ENCODE data around the gene IFT25.

DNA sequence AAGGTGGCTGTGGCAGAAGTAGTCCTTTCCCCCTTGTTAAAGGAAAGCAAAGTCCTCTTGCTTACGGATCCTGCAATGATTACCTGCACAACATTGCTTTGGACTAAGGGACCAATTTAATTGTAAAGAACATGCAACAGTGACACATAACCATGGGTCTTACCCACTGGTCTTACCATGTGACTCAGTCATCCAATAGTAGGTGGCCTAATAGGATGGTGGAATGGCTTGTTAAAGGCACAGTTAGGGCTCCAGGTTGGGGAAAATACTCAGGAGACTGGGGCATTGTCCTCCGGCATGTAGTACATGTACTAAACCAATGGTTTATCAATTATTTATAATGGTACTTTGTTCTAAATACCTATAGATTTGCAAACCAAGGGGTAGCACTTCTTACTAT lies 53.8 kb downstream of the IFT25 start:
- TF ChIP-seq, protein P1, sequence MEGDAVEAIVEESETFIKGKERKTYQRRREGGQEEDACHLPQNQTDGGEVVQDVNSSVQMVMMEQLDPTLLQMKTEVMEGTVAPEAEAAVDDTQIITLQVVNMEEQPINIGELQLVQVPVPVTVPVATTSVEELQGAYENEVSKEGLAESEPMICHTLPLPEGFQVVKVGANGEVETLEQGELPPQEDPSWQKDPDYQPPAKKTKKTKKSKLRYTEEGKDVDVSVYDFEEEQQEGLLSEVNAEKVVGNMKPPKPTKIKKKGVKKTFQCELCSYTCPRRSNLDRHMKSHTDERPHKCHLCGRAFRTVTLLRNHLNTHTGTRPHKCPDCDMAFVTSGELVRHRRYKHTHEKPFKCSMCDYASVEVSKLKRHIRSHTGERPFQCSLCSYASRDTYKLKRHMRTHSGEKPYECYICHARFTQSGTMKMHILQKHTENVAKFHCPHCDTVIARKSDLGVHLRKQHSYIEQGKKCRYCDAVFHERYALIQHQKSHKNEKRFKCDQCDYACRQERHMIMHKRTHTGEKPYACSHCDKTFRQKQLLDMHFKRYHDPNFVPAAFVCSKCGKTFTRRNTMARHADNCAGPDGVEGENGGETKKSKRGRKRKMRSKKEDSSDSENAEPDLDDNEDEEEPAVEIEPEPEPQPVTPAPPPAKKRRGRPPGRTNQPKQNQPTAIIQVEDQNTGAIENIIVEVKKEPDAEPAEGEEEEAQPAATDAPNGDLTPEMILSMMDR (IDR thresholded peaks at IDR 0.05; ENCODE audit: poor library complexity, severe bottlenecking), result no peak
- TF ChIP-seq EZH2 (IDR thresholded peaks at IDR 0.05; ENCODE audit: borderline replicate concordance, insufficient read depth, low read length, poor library complexity, severe bottlenecking), result no peak
- no peak for TF ChIP-seq TAF1 (IDR thresholded peaks at IDR 0.05; ENCODE audit: low read depth)
- TF ChIP-seq EP300 (conservative IDR thresholded peaks at IDR 0.05; ENCODE audit: poor library complexity, severe bottlenecking), result no peak
- no peak for TF ChIP-seq MXI1 (conservative IDR thresholded peaks at IDR 0.05; ENCODE audit: poor library complexity, severe bottlenecking)

Measured in neural cell (in vitro differentiated cells).